ENCODE measurements around the gene TNFSF11.
"Not testable (repeated sequence)": the region's sequence is repeated elsewhere in the genome, so short reads cannot be mapped to it uniquely, and the experiment has no call there.

Gene TNFSF11

DNA sequence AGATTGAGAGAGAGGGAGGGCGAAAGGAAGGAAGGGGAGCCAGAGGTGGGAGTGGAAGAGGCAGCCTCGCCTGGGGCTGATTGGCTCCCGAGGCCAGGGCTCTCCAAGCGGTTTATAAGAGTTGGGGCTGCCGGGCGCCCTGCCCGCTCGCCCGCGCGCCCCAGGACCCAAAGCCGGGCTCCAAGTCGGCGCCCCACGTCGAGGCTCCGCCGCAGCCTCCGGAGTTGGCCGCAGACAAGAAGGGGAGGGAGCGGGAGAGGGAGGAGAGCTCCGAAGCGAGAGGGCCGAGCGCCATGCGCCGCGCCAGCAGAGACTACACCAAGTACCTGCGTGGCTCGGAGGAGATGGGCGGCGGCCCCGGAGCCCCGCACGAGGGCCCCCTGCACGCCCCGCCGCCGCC is at the start of gene TNFSF11:
TSS of gene TNFSF11 (plus strand) at position 142 of the 400 bp plus-strand sequence. CDS start at position 294, 152 bp downstream.
- no peak for DNase-seq (ENCODE audit: low spot score)

DNA sequence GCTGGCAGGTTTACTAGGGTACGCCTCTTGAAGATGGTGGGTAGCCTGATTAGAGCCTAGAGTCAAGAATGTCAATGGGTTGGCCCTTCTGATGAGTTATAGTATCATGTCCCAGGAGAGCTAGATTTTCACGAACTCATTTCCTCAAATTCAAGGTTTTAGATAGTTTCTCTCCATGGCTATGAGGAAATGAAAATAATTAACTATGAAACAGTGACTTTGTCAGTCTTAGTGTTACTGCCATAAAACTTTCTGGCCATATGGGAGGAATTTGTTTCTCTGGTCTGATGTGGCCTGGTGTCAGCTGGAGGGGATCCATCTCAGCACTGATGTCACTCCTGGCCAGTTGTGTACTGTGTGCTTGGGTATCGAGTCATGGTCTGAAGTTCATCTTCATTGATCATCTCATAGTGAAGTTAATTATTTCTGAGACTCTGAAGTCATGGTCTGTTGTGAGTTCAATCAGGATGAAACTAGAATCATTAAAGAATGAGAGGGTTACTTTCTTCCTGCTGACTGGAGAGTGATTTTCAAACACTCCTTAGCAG is 49.4 kb upstream of the TNFSF11 start:
- no peak for DNase-seq (ENCODE audit: low spot score)

DNA sequence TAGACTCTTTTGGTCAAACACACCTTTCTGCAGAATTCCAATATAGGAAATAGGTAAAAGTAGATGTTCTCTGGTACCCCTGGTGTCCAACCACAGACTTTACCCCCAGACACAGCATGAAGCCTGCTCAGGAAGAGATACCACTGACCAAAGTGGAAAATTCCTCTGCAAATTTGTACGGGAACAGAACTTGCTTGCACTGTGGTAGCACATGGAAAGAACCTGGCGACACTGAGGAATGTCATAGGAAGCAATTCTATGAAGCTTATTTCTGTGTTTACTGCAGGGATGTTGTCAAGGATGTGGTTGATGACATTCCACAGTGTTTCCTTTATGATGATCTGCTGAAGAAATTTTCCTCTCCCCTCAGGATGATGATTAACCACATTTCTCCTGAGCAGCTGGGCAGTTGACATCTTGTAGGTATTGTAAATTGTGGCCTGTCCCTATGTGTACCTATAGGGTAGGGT is 48.9 kb upstream of the TNFSF11 start:
- DNase-seq (ENCODE audit: low spot score): no peak

- no peak for DNase-seq (ENCODE audit: low spot score)
Measured at GRCh38 chr13:42526276-42526675, 47.7 kb upstream of the TNFSF11 start.

DNA sequence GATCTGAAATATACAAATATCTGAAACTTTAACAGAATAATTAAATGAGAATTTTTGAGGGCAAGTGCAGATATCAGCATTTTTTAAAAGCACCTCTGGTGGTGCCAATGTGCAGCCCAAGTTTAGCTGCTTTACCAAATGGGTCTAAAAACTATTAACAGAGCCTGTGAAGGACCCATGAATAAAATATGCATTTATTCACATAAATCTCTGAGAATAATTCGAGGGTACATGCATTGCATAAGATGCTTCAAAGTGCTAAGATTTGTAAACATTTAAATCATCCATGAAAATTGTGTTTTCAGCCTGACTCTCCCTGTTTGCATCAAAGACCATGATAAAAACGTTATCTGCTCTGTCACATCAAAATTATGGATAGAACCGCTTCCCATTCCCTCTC is 47.1 kb upstream of the TNFSF11 start:
- no peak for DNase-seq (ENCODE audit: low spot score)

GRCh38 chr13:42532561-42533335 is 41.2 kb upstream of the TNFSF11 start:
- DNase-seq (ENCODE audit: low spot score): no peak

GRCh38 chr13:42533336-42533591 is 40.7 kb upstream of the TNFSF11 start:
- no peak for DNase-seq (ENCODE audit: low spot score)

GRCh38 chr13:42534785-42535184 is 39.2 kb upstream of the TNFSF11 start:
- no peak for DNase-seq (ENCODE audit: low spot score)

- DNase-seq (ENCODE audit: low spot score): no peak
Measured at GRCh38 chr13:42538996-42539395, 35.0 kb upstream of the TNFSF11 start.

DNA sequence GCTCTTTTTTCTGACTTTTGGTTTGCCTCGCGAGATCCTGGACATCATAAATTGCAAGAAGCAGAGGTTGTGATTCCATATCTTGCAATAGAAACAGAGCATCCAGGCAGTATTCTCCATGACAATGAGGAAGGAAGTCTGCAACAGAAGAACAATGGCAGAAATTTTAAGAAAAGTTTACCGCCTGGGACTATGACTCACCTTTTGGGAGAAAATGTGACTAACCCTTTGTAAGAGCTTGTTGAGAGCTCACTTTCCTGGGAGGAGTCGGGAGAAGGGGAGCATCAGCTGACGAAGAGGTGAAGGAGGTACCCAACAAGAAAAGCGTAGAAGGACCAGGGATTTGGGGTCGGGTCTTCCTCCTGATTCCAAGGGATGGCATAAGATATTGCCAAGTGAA is 34.3 kb upstream of the TNFSF11 start:
- DNase-seq (ENCODE audit: low spot score): no peak

- DNase-seq (ENCODE audit: low spot score): no peak
Measured at GRCh38 chr13:42543215-42543797, 30.6 kb upstream of the TNFSF11 start.

DNA sequence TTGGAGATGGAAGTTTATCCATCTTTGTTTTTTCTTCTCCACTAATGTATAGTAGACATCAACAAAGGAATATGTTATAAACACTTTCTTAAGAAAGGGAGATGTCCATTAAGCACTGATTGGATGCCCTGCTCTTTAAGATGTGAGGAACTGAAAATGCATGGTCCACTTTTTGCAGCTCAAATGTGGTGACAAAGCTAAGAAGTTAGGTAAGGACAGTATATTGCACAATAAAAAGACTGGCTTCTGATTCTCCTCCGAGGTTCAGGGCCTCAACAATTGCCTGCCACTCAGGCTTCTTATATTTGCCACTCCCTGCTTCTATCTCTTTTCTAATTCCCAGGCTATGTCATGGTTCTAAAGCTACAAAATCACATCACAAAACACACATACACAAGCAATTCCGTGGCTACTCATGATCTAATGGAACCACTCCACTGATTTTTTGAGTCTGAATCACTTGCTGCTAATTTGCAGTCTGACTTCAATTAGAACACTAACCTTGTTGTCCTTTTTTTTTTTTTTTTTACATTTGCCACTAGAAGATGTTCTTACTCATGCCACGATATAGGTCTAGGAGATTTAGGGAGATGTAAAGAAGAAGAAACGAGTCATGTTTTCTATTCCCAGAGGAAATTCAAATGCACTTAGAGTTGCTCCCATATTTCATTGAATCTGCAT is 29.6 kb upstream of the TNFSF11 start:
- DNase-seq (ENCODE audit: low spot score): no peak

DNA sequence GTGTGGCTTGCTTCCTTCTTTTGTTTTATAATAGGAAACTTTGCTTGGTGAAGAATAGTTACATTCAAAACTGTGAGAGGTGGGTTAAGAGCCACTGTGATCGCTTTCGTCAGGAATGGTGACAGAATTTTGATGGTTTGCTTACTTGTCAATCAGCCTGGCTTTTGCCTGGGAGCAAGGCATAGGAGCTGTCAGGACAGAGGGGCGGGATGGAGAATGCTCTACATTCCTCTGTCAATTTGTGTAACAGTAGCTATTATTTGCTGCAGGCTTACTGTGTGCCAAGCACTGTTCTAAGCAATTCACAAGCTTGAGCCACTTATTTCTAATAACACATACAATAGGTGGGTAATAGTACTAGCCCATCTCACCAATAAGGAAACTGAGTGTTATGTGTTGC is 28.1 kb upstream of the TNFSF11 start:
- no peak for DNase-seq (ENCODE audit: low spot score)

- no peak for DNase-seq (ENCODE audit: low spot score)
Measured at GRCh38 chr13:42547612-42548011, 26.3 kb upstream of the TNFSF11 start.

GRCh38 chr13:42548731-42549551 is 25.0 kb upstream of the TNFSF11 start:
- DNase-seq (ENCODE audit: low spot score): no peak

DNA sequence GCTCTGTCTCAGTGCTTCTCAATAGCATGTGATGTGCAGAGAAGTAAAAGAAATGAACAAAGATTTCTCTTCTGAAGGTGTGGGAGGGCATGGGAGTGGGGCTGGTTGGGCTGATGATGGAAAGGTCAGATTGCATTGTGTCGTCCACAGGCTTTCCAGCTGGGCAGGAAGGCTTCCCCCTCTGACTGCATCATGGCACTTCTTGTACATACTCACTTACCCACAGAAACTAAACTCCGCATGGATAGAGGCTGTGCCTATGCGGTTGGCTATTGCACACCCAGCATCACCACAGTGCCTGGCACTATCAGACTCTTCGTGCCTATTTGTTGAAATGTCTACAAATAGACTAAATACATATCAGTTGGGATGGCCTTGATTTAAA is 24.4 kb upstream of the TNFSF11 start:
- DNase-seq (ENCODE audit: low spot score): no peak

GRCh38 chr13:42551611-42552010 is 22.3 kb upstream of the TNFSF11 start:
- no peak for DNase-seq (ENCODE audit: low spot score)

- no peak for DNase-seq (ENCODE audit: low spot score)
Measured at GRCh38 chr13:42553098-42554046, 20.6 kb upstream of the TNFSF11 start.

GRCh38 chr13:42559057-42559456 is 14.9 kb upstream of the TNFSF11 start:
- DNase-seq (ENCODE audit: low spot score): no peak

DNA sequence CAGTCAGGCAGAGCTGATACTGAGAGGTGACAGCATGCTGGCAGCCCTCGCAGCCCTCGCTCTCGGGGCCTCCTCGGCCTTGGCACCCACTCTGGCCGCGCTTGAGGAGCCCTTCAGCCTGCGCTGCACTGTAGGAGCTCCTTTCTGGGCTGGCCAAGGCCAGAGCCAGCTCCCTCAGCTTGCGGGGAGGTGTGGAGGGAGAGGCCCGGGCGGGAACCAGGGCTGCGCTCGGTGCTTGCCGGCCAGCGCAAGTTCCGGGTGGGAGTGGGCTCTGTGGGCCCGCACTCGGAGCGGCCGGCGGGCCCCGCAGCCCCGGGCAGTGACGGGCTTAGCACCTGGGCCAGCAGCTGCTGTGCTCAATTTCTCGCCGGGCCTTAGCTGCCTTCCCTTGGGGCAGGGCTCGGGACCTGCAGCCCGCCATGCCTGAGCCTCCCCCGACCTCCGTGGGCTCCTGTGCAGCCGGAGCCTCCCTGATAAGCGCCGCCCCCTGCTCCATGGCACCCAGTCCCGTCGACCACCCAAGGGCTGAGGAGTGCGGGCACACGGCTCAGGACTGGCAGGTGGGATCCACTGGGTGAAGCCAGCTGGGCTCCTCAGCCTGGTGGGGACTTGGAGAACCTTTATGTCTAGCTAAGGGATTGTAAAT is 14.3 kb upstream of the TNFSF11 start:
- not testable (repeated sequence) for DNase-seq (ENCODE audit: low spot score)

- not testable (repeated sequence) for DNase-seq (ENCODE audit: low spot score)
Measured at GRCh38 chr13:42560320-42560719, 13.6 kb upstream of the TNFSF11 start.
